ENCODE measurements around the gene EPOP. TPM values are rescaled to one million over a fixed set of nuclear protein-coding genes. Genes with fewer than 3 reads are reported as not detected.

Gene EPOP
- total and polyA plus RNA-seq, 2 of the 13 experiments (the other 11 are each of a cell fraction or from before 2014, with no cell fraction given), result 14.7 to 37.8 TPM

GRCh38 chr17:38703742-38704605 is 29.2 kb upstream of the EPOP start (continued):
- TF ChIP-seq MNT (IDR thresholded peaks at IDR 0.05) (peak; percentile 58), ZNF770 (CRISPR knock-in tag; IDR thresholded peaks at IDR 0.05) (peak; percentile 72), HNRNPL (IDR thresholded peaks at IDR 0.05; ENCODE audit: low read depth, low read length) (peak; percentile 37; the same call in 1 of the 2 replicates), ZKSCAN5 (CRISPR knock-in tag; IDR thresholded peaks at IDR 0.05) (peak; percentile 20; the same call in 1 of the 2 replicates), TOE1 (CRISPR knock-in tag; IDR thresholded peaks at IDR 0.05) (no peak; the same call in 1 of the 2 replicates), ISL2 (CRISPR knock-in tag; IDR thresholded peaks at IDR 0.05) (peak; percentile 98), ZBTB21 (CRISPR knock-in tag; IDR thresholded peaks at IDR 0.05) (peak; percentile 73), AFF4 (CRISPR knock-in tag; IDR thresholded peaks at IDR 0.05) (no peak; the same call in none of the 2 replicates), ZNF207 (IDR thresholded peaks at IDR 0.05; ENCODE audit: borderline replicate concordance) (no peak), ZNF180 (CRISPR knock-in tag; IDR thresholded peaks at IDR 0.05; ENCODE audit: borderline replicate concordance, low read depth) (no peak), ZNF121 (CRISPR knock-in tag; IDR thresholded peaks at IDR 0.05) (no peak), PAF1 (CRISPR knock-in tag; IDR thresholded peaks at IDR 0.05) (peak; percentile 75; the same call in 1 of the 2 replicates), NFE2L1 (CRISPR knock-in tag; IDR thresholded peaks at IDR 0.05; ENCODE audit: borderline replicate concordance) (0 out of 2 replicates have a peak, but pooled peaks have one; percentile 70), TP53 (CRISPR knock-in tag; conservative IDR thresholded peaks at IDR 0.05) (0 out of 2 replicates have a peak, but pooled peaks have one; percentile 30), BCL3 (CRISPR knock-in tag; IDR thresholded peaks at IDR 0.05) (peak; percentile 91), U2AF2 (IDR thresholded peaks at IDR 0.05; ENCODE audit: low read depth, low read length) (no peak; the same call in 1 of the 2 replicates), ZBTB34 (CRISPR knock-in tag; IDR thresholded peaks at IDR 0.05) (peak; percentile 71), ZNF251 (CRISPR knock-in tag; IDR thresholded peaks at IDR 0.05) (no peak), AKAP8 (CRISPR knock-in tag; IDR thresholded peaks at IDR 0.05) (peak; percentile 94; the same call in 1 of the 2 replicates)
